ENCODE data around the gene DRC1.

- TF ChIP-seq CTCF (IDR thresholded peaks at IDR 0.05) (no peak), POLR2A (IDR thresholded peaks at IDR 0.05) (no peak), EP300 (IDR thresholded peaks at IDR 0.05) (no peak)
Measured at GRCh38 chr2:26412091-26412673, 10.5 kb downstream of the DRC1 start.
